HG03039 (cell line): ENCODE measurements around the gene OAS3.
A peak's percentile ranks its signal among the peaks of the same experiment; 100 is the strongest.
"Not testable (repeated sequence)": the region's sequence is repeated elsewhere in the genome, so short reads cannot be mapped to it uniquely, and the experiment has no call there.

Experiments used
- ATAC-seq: cut with Tn5 transposase; IDR thresholded peaks from one replicate; pipeline ENCODE4 v1.9.1; 2021; ENCODE audit warnings: mild to moderate bottlenecking, moderate library complexity; ENCODE audit not compliant: unreplicated experiment

OAS3 gene

GRCh38 chr12:112937741-112938719 is at the start of gene OAS3:
TSS of gene OAS3 (plus strand) at chr12:112938474. CDS start at chr12:112938531, 57 bp downstream.
- no peak for ATAC-seq

- no peak for ATAC-seq
Measured at GRCh38 chr12:112891093-112892024, 46.9 kb upstream of the OAS3 start.

- ATAC-seq = no peak
Measured at GRCh38 chr12:112892856-112893255, 45.4 kb upstream of the OAS3 start.

- ATAC-seq = no peak
Measured at GRCh38 chr12:112894128-112894527, 44.1 kb upstream of the OAS3 start.

- no peak for ATAC-seq
Measured at GRCh38 chr12:112898380-112898779, 39.9 kb upstream of the OAS3 start.

GRCh38 chr12:112900298-112901145 is 37.8 kb upstream of the OAS3 start:
- ATAC-seq = no peak

GRCh38 chr12:112901271-112901670 is 37.0 kb upstream of the OAS3 start:
- no peak for ATAC-seq

- no peak for ATAC-seq
Measured at GRCh38 chr12:112904571-112904970, 33.7 kb upstream of the OAS3 start.

- no peak for ATAC-seq
Measured at GRCh38 chr12:112905451-112906089, 32.7 kb upstream of the OAS3 start.

- peak; percentile 75 for ATAC-seq
Measured at GRCh38 chr12:112906712-112907414, 31.4 kb upstream of the OAS3 start, which contains the start of gene OAS1. TSS of gene OAS1 (plus strand) at chr12:112906962. CDS start at chr12:112907040, 78 bp downstream.

GRCh38 chr12:112907415-112908157 is 30.7 kb upstream of the OAS3 start:
- ATAC-seq = peak; percentile 40

- ATAC-seq = no peak
Measured at GRCh38 chr12:112908548-112908947, 29.7 kb upstream of the OAS3 start.

- no peak for ATAC-seq
Measured at GRCh38 chr12:112909693-112910092, 28.6 kb upstream of the OAS3 start.

GRCh38 chr12:112913038-112913688 is 25.1 kb upstream of the OAS3 start:
- ATAC-seq = no peak

- ATAC-seq = not testable (repeated sequence)
Measured at GRCh38 chr12:112913888-112914287, 24.4 kb upstream of the OAS3 start.

GRCh38 chr12:112916270-112916669 is 22.0 kb upstream of the OAS3 start:
- ATAC-seq = no peak

- ATAC-seq = no peak
Measured at GRCh38 chr12:112919121-112919520, 19.2 kb upstream of the OAS3 start.

- ATAC-seq = no peak
Measured at GRCh38 chr12:112924986-112925385, 13.3 kb upstream of the OAS3 start.
